Measurements from ENCODE around the gene APOL5. TPM values are rescaled to one million over a fixed set of nuclear protein-coding genes. Genes with fewer than 3 reads are reported as not detected.

Gene APOL5, protein sequence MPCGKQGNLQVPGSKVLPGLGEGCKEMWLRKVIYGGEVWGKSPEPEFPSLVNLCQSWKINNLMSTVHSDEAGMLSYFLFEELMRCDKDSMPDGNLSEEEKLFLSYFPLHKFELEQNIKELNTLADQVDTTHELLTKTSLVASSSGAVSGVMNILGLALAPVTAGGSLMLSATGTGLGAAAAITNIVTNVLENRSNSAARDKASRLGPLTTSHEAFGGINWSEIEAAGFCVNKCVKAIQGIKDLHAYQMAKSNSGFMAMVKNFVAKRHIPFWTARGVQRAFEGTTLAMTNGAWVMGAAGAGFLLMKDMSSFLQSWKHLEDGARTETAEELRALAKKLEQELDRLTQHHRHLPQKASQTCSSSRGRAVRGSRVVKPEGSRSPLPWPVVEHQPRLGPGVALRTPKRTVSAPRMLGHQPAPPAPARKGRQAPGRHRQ
- total RNA-seq (2022; extraction: Qiagen RNA extraction; ENCODE audit: low read depth), result not detected in 5 replicates

DNA sequence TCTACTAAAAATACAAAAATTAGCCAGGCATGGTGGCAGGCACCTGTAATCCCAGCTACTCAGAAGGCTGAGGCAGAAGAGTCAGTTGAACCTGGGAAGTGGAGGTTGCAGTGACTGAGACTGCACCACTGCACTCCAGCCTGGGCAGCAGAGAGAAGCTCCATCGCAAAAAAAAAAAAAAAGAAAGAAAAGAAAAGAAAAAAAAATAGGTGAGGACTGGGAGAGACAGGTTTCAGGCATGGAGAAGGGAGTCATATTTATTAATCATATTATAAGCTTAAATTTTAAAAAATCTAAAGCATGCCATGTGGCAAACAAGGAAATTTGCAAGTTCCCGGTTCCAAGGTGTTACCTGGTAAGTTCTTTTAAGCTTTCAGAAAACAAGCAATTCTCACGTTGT, at the start of gene APOL5:
Gene APOL5, plus strand, starts transcription at position 301 of the 400 bp plus-strand sequence. Its CDS starts 0 bp downstream, at position 301.

Other genes starting within 250 kb of the APOL5 start
- gene RASD2, start 177.0 kb upstream of the APOL5 start, total RNA-seq (2022; extraction: Qiagen RNA extraction; ENCODE audit: low read depth), result 0.70 to 1.3 TPM (median 1.1 TPM) in 5 replicates
- gene MB, start 100.5 kb upstream of the APOL5 start, total RNA-seq (2022; extraction: Qiagen RNA extraction; ENCODE audit: low read depth), result 5.5 to 9.1 TPM (median 7.8 TPM) in 5 replicates
- gene APOL6, start 69.4 kb upstream of the APOL5 start, total RNA-seq (2022; extraction: Qiagen RNA extraction; ENCODE audit: low read depth), result 1.3 to 2.1 TPM (median 1.7 TPM) in 5 replicates